WTC11 (cell line): ENCODE results near the gene C6orf47. TPM values are rescaled to one million over a fixed set of nuclear protein-coding genes. Genes with fewer than 3 reads are reported as not detected.
"Not testable (repeated sequence)": the region's sequence is repeated elsewhere in the genome, so short reads cannot be mapped to it uniquely, and the experiment has no call there.

ENCODE experiments used
- ATAC-seq: fragments of 200-7000 bp; cut with Tn5 transposase; 2 replicates; pipeline ENCODE4 v1.10.0; 2021; ENCODE audit warnings: mild to moderate bottlenecking, moderate library complexity
- CTCF ChIA-PET: fragments of 300-600 bp; sonication (Branson Sonifier 250); formaldehyde crosslinking; loops from one replicate; lab custom pipeline; 2021; ENCODE audit warnings: antibody characterized with exemption; lab: Charles Lee
- POLR2A ChIA-PET: fragments of 350-600 bp; sonication (Branson Sonifier 250); formaldehyde crosslinking; loops from one replicate; lab custom pipeline; 2021; ENCODE audit warnings: antibody characterized with exemption; lab: Charles Lee
- DNase-seq: peaks from one replicate; pipeline ENCODE4 v3.0.0; 2021; ENCODE audit warnings: low spot score
- H3K27ac Mint-ChIP-seq: 2 replicates; pipeline ENCODE4 v1.8.0; 2021; ENCODE audit warnings: mixed read lengths
- H3K27me3 Mint-ChIP-seq: 2 replicates; pipeline ENCODE4 v1.8.0; 2021; ENCODE audit warnings: low read depth, mild to moderate bottlenecking, moderate library complexity, mixed read lengths
- H3K36me3 Mint-ChIP-seq: 2 replicates; pipeline ENCODE4 v1.8.0; 2021; ENCODE audit warnings: mixed read lengths
- H3K4me1 Mint-ChIP-seq: 2 replicates; pipeline ENCODE4 v1.8.0; 2022; ENCODE audit warnings: mixed read lengths
- H3K4me3 Mint-ChIP-seq: 2 replicates; pipeline ENCODE4 v1.8.0; 2021; ENCODE audit warnings: mild to moderate bottlenecking, moderate library complexity, mixed read lengths
- H3K9me3 Mint-ChIP-seq: 2 replicates; pipeline ENCODE4 v1.8.0; 2021; ENCODE audit warnings: mixed read lengths
- FOXP4 ChIP-seq: sonication (generic); formaldehyde crosslinking; IDR thresholded peaks from 2 replicates; pipeline ENCODE4 v1.8.0; 2022; ENCODE audit warnings: mild to moderate bottlenecking, missing genetic modification reagents
- IRF1 ChIP-seq: sonication (generic); formaldehyde crosslinking; IDR thresholded peaks from 2 replicates; pipeline ENCODE4 v1.8.0; 2023; ENCODE audit warnings: missing genetic modification reagents
- KAT7 ChIP-seq: sonication (generic); formaldehyde crosslinking; IDR thresholded peaks from 2 replicates; pipeline ENCODE4 v1.8.1; 2023; ENCODE audit warnings: missing genetic modification reagents, mild to moderate bottlenecking, borderline replicate concordance
- MLX ChIP-seq: sonication (generic); formaldehyde crosslinking; IDR thresholded peaks from 2 replicates; pipeline ENCODE4 v1.8.1; 2023; ENCODE audit warnings: mild to moderate bottlenecking, missing genetic modification reagents, moderate library complexity
- MXD4 ChIP-seq: fragments of 250-450 bp; sonication (Bioruptor Pico); IDR thresholded peaks from 2 replicates; pipeline ENCODE4 v1.8.0; 2021; ENCODE audit warnings: mild to moderate bottlenecking, moderate library complexity, borderline replicate concordance
- NFE2L1 ChIP-seq: sonication (generic); formaldehyde crosslinking; IDR thresholded peaks from 2 replicates; pipeline ENCODE4 v1.8.1; 2023; ENCODE audit warnings: missing genetic modification reagents
- NFYB ChIP-seq: sonication (generic); formaldehyde crosslinking; conservative IDR thresholded peaks from 2 replicates; pipeline ENCODE4 v1.8.0; 2022; ENCODE audit warnings: low read depth, missing genetic modification reagents
- NR1H2 ChIP-seq: sonication (generic); formaldehyde crosslinking; IDR thresholded peaks from 2 replicates; pipeline ENCODE4 v1.9.0; 2021; ENCODE audit warnings: mild to moderate bottlenecking, moderate library complexity, missing genetic modification reagents
- NR2C2 ChIP-seq: sonication (generic); formaldehyde crosslinking; IDR thresholded peaks from 2 replicates; pipeline ENCODE4 v1.8.0; 2022; ENCODE audit warnings: mild to moderate bottlenecking, missing genetic modification reagents
- NR3C1 ChIP-seq: sonication (generic); formaldehyde crosslinking; conservative IDR thresholded peaks from 2 replicates; pipeline ENCODE4 v1.8.1; 2023; ENCODE audit warnings: low read depth, mild to moderate bottlenecking, missing genetic modification reagents
- RELA ChIP-seq: sonication (generic); formaldehyde crosslinking; IDR thresholded peaks from 2 replicates; pipeline ENCODE4 v1.8.1; 2022; ENCODE audit warnings: missing genetic modification reagents, mild to moderate bottlenecking, borderline replicate concordance
- SP1 ChIP-seq: sonication (generic); formaldehyde crosslinking; conservative IDR thresholded peaks from 2 replicates; pipeline ENCODE4 v1.8.1; 2022; ENCODE audit warnings: missing genetic modification reagents
- STAT6 ChIP-seq: sonication (generic); formaldehyde crosslinking; conservative IDR thresholded peaks from 2 replicates; pipeline ENCODE4 v1.8.1; 2023; ENCODE audit warnings: mild to moderate bottlenecking, low read depth, missing genetic modification reagents, moderate library complexity
- ZBTB43 ChIP-seq: sonication (generic); formaldehyde crosslinking; IDR thresholded peaks from 2 replicates; pipeline ENCODE4 v1.8.1; 2023; ENCODE audit warnings: mild to moderate bottlenecking, missing genetic modification reagents
- ZNF121 ChIP-seq: sonication (generic); formaldehyde crosslinking; IDR thresholded peaks from 2 replicates; pipeline ENCODE4 v1.8.0; 2023; ENCODE audit warnings: missing genetic modification reagents
- ZNF138 ChIP-seq: sonication (generic); formaldehyde crosslinking; conservative IDR thresholded peaks from 2 replicates; pipeline ENCODE4 v1.8.1; 2022; ENCODE audit warnings: mild to moderate bottlenecking, moderate library complexity, missing genetic modification reagents
- ZNF425 ChIP-seq: fragments of 250-450 bp; sonication (Bioruptor Pico); conservative IDR thresholded peaks from 2 replicates; pipeline ENCODE4 v1.9.0; 2021; ENCODE audit warnings: mild to moderate bottlenecking
- total RNA-seq: library from RNA; stranded (reverse); gene quantifications from 3 replicates; pipeline ENCODE4 v1.2.3, GENCODE V29; 2021

The C6orf47 gene
- total RNA-seq, 1 experiment from 2014 or later: 16.3 TPM

GRCh38 chr6:31660381-31661261 is at the start of gene C6orf47 (continued):
- TF ChIP-seq ZBTB43 (CRISPR knock-in tag): no peak
- TF ChIP-seq NR1H2 (CRISPR knock-in tag): no peak
- TF ChIP-seq STAT6 (CRISPR knock-in tag): no peak
- no peak for TF ChIP-seq NR3C1 (CRISPR knock-in tag)
- TF ChIP-seq NFE2L1 (CRISPR knock-in tag): no peak
- TF ChIP-seq KAT7 (CRISPR knock-in tag): 0 out of 2 replicates have a peak, but pooled peaks have one; percentile 34
- peak; percentile 33; the same call in 1 of the 2 replicates for TF ChIP-seq NR2C2 (CRISPR knock-in tag)
- no peak for TF ChIP-seq NFYB (CRISPR knock-in tag)
- no peak for TF ChIP-seq IRF1
- 0 out of 2 replicates have a peak, but pooled peaks have one; percentile 58 for TF ChIP-seq ZNF425
- TF ChIP-seq MLX (CRISPR knock-in tag): no peak
- TF ChIP-seq ZNF121 (CRISPR knock-in tag): no peak
- TF ChIP-seq ZNF138 (CRISPR knock-in tag): no peak
- no peak for TF ChIP-seq MXD4 (CRISPR knock-in tag)
- 0 out of 2 replicates have a peak, but pooled peaks have one; percentile 41 for TF ChIP-seq RELA
- no peak for TF ChIP-seq FOXP4 (CRISPR knock-in tag)
- TF ChIP-seq SP1 (CRISPR knock-in tag): peak; percentile 75
- TF ChIP-seq, all 79 proteins: peak for 30

- H3K36me3 Mint-ChIP-seq, H3K27ac Mint-ChIP-seq, POLR2A ChIA-PET, DNase-seq, H3K27me3 Mint-ChIP-seq, ATAC-seq, H3K4me3 Mint-ChIP-seq, H3K9me3 Mint-ChIP-seq: not testable (repeated sequence)
- peaks cover 21% of the 10 kb centered on the region for H3K4me1 Mint-ChIP-seq
- CTCF ChIA-PET: interaction anchor here (0.7 kb wide), 1 partner anchor 12 kb away, joined by 3 read pairs; no protein-coding TSS in a partner anchor
Observed at GRCh38 chr6:31709157-31709556, 48.6 kb upstream of the C6orf47 start.
